ENCODE results near the gene UXT.

UXT gene

DNA sequence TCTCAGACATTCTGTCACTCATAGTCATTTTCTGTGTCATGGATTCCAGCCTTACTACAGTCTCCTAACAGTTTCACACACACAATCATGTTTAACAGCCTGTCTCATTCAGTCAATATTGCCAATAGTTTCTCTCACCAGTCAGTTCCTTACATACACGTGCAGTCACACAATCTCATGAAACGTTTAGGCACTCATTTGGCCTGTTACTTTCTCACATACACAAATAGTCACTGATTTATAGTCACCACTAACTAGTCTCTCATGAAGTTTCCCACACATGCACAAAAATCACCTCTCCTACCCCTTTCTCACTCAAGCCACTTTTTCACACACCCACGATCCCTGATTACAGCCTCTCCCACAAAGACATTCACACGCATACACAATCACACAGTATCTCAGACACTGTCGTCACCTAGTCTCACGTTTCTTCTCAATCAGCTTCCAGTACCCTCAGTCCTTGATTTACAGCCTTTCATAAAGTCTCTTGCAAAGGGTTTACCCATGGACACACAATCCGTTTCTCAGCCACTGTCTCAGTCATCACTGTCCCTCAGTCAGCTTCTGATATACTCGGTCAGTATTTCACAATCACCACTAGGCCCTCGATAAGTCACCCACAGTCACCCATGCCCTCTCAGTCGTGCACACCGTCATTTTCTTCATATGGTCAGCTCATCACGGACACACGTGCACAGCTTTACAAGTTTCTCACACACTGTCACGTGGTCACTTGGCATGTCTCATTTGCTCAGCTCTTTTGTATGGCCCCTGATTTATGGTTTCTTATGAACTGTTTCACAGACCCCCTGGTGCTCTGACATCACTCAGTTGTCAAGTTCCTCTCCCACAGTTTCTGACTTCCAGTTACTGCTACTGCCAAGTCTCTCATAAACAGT is 25.0 kb downstream of the UXT start:
- TF ChIP-seq GATA3 (IDR thresholded peaks at IDR 0.05; ENCODE audit: low read depth, low read length) (no peak), GATA2 (IDR thresholded peaks at IDR 0.05; ENCODE audit: low read depth, low read length) (no peak)

DNA sequence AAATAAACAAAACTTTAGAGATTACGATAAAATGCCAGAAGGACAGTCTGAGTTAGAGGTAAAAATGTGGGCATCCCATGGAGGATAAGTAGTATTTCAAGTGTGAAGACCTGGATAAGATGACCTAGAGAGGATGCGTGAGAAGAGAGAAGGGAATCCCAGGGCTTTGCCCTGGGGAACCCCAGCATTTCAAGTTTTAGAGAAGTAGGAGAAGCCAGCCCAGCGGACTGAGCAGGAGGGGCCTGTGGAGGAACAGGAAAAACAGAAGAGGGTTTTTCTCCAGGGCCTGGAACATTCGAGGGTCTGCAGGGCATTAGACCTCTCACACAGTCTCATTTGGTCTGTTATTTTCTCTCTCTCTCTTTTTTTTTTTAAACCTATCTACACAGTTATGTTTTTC is 26.3 kb downstream of the UXT start:
- TF ChIP-seq GATA3 (IDR thresholded peaks at IDR 0.05; ENCODE audit: low read depth, low read length): no peak

DNA sequence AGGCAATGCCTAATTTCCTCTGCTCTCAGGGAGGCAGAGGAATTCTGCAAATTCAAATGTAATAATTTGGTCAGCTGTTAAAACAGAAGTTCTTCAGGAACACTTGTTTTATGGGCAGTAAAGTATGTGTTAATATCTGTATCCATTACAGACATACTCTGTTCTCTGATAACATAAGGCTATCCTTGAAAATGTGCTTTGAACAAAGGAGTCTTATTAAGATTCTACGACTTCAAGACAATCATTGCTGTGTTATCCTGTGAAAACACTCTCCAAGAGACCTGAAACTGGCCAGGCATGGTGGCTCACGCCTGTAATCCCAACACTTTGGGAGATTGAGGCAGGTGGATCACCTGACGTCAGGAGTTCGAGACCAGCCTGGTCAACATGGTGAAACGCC is 27.3 kb downstream of the UXT start:
- no peak for TF ChIP-seq GATA2 (IDR thresholded peaks at IDR 0.05; ENCODE audit: low read depth, low read length)
- TF ChIP-seq GATA3 (IDR thresholded peaks at IDR 0.05; ENCODE audit: low read depth, low read length): no peak

DNA sequence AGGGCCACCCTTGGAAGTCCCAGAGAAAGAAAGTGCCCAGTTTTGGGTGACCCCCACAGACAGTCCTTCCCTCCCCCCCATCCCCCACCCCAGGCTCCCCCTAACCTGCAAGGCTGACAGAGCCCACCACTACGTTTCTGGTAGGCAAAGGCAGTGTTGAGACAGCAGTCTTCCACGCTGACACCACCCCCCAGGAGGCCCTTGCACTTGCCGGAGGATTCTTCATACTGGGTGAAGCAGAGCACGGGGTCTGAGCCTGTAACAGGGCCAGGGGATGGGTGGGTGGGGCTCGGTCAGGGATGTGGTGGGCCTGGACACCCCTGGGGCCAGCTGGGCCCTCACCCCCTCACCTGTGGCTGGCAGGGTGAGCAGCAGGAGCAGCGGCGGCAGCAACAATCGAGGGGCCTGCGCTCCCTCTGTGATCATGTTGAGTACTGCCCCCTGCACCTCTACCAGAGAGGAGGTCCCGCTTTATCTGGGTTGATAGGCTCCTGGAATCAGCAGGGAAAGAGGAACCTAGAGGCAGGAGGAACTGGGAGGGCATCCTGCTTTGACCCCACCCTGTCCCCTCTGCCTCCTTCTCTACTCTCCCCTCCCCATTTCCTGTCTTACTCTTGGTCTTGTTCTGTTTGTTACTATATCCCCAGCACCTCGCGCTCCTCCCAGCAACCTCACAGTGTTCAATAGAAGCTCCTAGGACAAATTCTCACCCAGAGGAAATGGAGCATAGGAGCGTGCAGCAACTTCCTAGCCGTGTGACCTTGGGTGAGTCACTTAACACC is 29.4 kb downstream of the UXT start, which contains the start of gene CFP:
CFP (minus strand) TSS at position 512 of the 782 bp plus-strand sequence; CDS start at position 426, 86 bp downstream.
- TF ChIP-seq GATA3 (IDR thresholded peaks at IDR 0.05; ENCODE audit: low read depth, low read length): no peak
- no peak for TF ChIP-seq GATA2 (IDR thresholded peaks at IDR 0.05; ENCODE audit: low read depth, low read length)

DNA sequence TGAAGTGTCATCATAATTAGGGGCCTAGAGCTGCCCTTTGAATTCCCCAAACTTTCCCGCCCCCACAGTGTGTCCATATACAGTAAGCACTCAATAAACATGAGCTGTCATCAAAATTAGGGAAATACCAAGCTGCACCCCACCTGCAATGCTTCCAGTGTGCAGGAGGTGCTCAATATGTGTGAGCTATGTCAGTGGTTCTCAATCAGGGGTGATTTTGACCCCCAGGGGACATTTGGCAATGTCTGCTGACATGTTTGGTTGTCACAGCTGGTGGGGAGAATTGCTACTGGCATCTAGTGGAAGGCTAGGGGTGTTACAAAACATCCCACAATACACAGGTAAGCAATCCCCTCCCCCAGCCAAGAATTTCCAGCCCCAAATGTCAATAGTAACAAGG is 30.0 kb downstream of the UXT start:
- no peak for TF ChIP-seq GATA2 (IDR thresholded peaks at IDR 0.05; ENCODE audit: low read depth, low read length)
- no peak for TF ChIP-seq GATA3 (IDR thresholded peaks at IDR 0.05; ENCODE audit: low read depth, low read length)

DNA sequence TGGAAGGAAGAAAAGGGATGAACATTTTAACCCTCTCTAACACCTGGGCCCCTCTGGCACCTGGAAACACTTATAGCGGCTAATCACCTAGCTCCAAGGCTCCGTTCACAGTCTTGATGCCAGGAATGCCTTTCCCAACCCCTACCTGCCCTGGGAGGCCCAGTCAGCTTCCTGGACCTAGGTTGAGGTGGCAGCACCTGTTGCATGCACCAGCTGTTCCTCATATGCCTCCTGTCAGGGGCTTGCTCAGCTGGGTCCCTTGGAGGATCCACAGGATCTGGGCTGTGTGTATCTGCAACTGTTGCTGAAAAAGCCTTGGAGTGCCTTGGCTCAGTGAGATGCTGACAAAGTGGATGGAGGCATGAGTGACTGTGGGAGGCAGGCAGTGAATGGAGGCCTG is 33.6 kb downstream of the UXT start:
- TF ChIP-seq GATA3 (IDR thresholded peaks at IDR 0.05; ENCODE audit: low read depth, low read length) (no peak), GATA2 (IDR thresholded peaks at IDR 0.05; ENCODE audit: low read depth, low read length) (no peak)

DNA sequence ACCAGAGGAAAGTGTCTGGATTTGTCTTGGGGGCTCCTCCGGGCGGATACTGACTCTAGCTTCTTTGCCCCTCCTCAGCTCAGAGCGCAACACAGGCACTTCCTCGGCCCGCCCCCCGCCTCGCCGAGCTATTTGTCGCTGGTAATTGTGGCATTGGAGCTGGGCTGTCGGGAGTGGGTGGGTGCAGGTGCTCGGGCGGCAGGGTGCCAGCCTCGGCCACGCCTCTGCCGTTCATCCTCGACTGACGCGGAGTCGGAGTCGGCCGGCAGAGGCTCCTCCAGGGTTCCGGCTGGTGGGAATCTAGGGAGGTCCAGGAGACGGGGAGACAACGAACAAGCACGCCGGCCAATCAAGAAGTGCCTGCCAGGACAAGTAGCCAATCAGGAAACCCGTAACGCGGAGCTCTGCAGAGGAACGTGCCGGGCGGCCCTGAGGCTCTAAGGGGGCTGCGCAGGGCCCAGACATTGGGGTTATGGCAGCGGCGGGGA is 35.4 kb downstream of the UXT start:
- TF ChIP-seq GATA3 (IDR thresholded peaks at IDR 0.05; ENCODE audit: low read depth, low read length) (no peak), GATA2 (IDR thresholded peaks at IDR 0.05; ENCODE audit: low read depth, low read length) (no peak)

DNA sequence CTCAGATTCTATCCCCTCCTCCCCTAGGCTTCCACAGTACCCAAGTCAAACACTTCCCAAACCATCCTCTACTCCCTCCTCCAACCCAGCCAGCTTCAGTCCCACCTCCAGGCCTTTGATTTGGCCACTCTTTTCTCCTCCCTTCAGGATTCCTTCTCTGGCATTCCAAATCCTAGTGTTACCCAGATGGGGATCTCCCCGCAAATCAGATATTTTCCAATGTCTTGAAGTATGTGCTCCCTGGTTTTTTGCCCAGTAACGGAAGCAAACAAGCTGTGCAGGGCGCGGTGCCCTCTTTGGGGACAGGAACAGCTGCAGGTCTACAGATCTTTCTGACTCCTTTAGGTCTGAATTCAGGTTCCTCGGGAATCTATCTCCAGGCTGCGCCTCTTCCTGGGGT is 37.1 kb downstream of the UXT start:
- TF ChIP-seq GATA3 (IDR thresholded peaks at IDR 0.05; ENCODE audit: low read depth, low read length) (no peak), GATA2 (IDR thresholded peaks at IDR 0.05; ENCODE audit: low read depth, low read length) (no peak)

DNA sequence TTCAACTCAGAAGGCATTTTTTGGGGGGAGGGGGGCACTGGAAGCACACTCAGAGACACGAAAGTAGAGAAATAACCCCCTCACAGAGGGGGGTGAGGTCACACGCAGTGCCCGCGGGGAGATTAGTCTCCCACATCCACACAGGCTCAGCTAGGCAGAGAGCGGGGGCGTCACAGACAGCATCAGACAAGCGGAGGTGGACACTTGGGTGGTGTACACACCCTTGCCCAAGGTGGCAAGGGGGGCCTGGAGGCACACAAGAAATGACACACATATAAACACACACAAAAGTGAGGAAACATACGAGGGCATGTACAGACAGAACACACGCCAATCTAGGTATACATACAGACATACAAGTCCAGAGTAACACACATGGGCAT is 38.7 kb downstream of the UXT start:
- no peak for TF ChIP-seq GATA3 (IDR thresholded peaks at IDR 0.05; ENCODE audit: low read depth, low read length)
- no peak for TF ChIP-seq GATA2 (IDR thresholded peaks at IDR 0.05; ENCODE audit: low read depth, low read length)

DNA sequence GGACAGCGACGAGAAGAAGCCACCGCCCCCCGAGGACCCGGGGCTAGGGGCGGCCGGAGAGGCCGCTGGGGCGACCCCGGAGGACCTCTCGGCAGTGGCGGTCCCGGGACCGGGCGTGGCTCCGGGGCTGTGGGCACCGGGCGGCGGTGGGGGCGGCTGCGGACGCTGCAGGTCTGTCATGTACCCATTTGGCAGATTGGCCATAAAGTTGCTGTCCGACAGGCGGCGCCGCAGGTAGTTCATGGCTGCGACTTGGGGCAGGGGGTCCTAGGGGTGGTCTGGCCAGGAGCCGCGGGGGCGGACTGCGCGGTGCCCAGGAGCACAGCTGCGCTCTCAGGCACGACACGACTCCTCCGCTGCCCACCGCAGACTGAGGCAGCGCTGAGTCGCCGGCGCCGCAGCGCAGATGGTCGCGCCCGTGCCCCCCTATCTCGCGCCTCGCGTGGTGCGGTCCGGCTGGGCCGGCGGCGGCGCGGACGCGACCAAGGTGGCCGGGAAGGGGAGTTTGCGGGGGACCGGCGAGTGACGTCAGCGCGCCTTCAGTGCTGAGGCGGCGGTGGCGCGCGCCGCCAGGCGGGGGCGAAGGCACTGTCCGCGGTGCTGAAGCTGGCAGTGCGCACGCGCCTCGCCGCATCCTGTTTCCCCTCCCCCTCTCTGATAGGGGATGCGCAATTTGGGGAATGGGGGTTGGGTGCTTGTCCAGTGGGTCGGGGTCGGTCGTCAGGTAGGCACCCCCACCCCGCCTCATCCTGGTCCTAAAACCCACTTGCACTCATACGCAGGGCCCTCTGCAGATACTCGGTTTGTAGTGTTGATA is 39.3 kb downstream of the UXT start, which contains the start of gene SYN1:
SYN1 (minus strand) TSS at position 372 of the 817 bp plus-strand sequence; CDS start at position 243, 129 bp downstream.
- TF ChIP-seq GATA3 (IDR thresholded peaks at IDR 0.05; ENCODE audit: low read depth, low read length): no peak

DNA sequence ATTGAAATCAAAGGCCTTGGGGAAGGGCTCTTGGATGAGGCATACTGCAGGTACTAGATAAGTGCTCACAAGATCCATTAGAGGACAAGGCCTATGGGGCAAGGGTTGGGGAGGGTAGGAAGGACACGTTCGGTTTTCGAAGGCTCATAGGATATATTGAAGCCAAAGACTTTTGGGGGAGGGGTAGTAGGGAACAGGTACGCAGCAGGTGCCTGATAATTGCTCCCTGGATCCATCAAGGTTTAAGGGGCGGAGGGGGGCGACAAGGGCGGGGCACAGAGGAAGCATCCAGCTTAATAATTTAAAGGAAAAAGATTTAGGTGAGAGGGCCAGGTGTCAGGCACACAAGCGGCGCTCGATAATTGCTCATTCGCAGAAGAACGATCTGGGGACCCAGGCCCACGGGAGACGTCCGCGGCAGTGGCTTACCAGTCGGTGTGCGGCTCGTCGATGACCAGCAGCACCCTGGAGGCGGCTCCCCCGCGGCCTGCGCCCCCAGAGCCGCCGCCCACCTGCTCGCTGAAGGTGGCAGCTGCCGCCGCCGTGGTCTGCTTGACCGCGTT is 40.0 kb downstream of the UXT start:
- TF ChIP-seq GATA2 (IDR thresholded peaks at IDR 0.05; ENCODE audit: low read depth, low read length) (no peak), GATA3 (IDR thresholded peaks at IDR 0.05; ENCODE audit: low read depth, low read length) (no peak)

DNA sequence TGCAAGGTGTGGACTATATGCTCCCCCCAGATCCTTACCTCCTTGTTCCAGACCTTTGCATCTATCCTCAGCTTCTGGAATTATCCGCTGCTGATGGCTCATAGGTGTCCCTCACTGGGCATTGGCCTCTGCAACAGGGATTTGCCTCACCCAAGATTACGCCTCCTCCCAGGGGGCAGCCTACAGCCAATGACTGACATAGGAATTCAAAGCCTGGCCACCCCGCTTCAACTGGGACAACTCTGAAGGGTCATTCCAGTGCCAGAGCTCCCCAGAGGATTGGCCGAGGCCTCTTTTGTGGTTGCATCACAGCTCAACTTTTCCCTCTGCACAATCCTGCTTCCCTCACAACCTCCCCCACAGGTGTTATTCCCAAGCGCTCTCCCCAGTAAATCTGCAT is 44.4 kb downstream of the UXT start:
- no peak for TF ChIP-seq GATA2 (IDR thresholded peaks at IDR 0.05; ENCODE audit: low read depth, low read length)
- TF ChIP-seq GATA3 (IDR thresholded peaks at IDR 0.05; ENCODE audit: low read depth, low read length): no peak

DNA sequence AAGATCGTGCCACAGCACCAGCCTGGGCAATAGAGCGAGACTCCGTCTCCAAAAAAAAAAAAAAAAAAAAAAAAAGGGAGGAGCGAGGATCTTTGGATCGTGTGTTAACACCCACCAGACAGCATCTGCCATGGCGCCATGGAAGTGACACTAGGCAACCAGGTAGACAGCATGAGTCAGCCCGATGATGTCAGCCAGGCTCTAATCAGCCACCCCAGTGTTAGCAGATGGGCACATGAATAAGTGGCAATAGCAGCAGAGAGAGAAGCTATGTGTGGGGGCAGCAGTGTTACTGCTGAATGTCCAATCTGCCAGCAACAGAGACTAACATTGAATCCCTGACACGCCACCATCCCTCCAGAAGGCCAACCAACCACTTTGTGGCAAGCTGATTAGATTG is 45.9 kb downstream of the UXT start:
- TF ChIP-seq GATA2 (IDR thresholded peaks at IDR 0.05; ENCODE audit: low read depth, low read length) (no peak), GATA3 (IDR thresholded peaks at IDR 0.05; ENCODE audit: low read depth, low read length) (no peak)

Measured in SH-SY5Y (cell line).